Measurements from ENCODE around the gene MBD3.

MBD3 gene

GRCh38 chr19:1606138-1606651, 13.5 kb upstream of the MBD3 start:
- TF ChIP-seq CTCF (IDR thresholded peaks at IDR 0.05) (peak; percentile 29), ZFX (IDR thresholded peaks at IDR 0.05; ENCODE audit: borderline replicate concordance) (no peak)
- peak overlapping the region; percentile 92 for H3K27ac ChIP-seq

GRCh38 chr19:1605236-1606137, 12.8 kb upstream of the MBD3 start, which contains the start of gene UQCR11:
Gene UQCR11, minus strand, starts transcription at chr19:1605462. Its CDS starts 53 bp downstream, at chr19:1605409.
- no peak for TF ChIP-seq ZFX (IDR thresholded peaks at IDR 0.05; ENCODE audit: borderline replicate concordance)
- peak; percentile 60 for TF ChIP-seq CTCF (IDR thresholded peaks at IDR 0.05)

GRCh38 chr19:1602091-1602707, 9.5 kb upstream of the MBD3 start:
- TF ChIP-seq ZFX (IDR thresholded peaks at IDR 0.05; ENCODE audit: borderline replicate concordance): no peak
- 0 out of 2 replicates have a peak, but pooled peaks have one; percentile 13 for TF ChIP-seq CTCF (IDR thresholded peaks at IDR 0.05)

More at GRCh38 chr19:1605236-1606137, 12.8 kb upstream of the MBD3 start, which contains the start of gene UQCR11:
- H3K27ac ChIP-seq: peak within 1 kb of the TSS; percentile 92

GRCh38 chr19:1601613-1602064, 9.0 kb upstream of the MBD3 start:
- H3K27ac ChIP-seq: no peak overlapping the region
- TF ChIP-seq ZFX (IDR thresholded peaks at IDR 0.05; ENCODE audit: borderline replicate concordance) (no peak), CTCF (IDR thresholded peaks at IDR 0.05) (peak; percentile 22; the same call in 1 of the 2 replicates)

More at GRCh38 chr19:1602091-1602707, 9.5 kb upstream of the MBD3 start:
- no peak overlapping the region for H3K27ac ChIP-seq

- H3K27ac ChIP-seq: no peak overlapping the region
- TF ChIP-seq ZFX (IDR thresholded peaks at IDR 0.05; ENCODE audit: borderline replicate concordance): no peak
- no peak for TF ChIP-seq CTCF (IDR thresholded peaks at IDR 0.05)
Measured at GRCh38 chr19:1599460-1599846, 6.8 kb upstream of the MBD3 start.

GRCh38 chr19:1598777-1599459, 6.3 kb upstream of the MBD3 start:
- TF ChIP-seq CTCF (IDR thresholded peaks at IDR 0.05) (no peak), ZFX (IDR thresholded peaks at IDR 0.05; ENCODE audit: borderline replicate concordance) (no peak)
- H3K27ac ChIP-seq: no peak overlapping the region
